Measurements from ENCODE around the gene EML2.
"Not testable (repeated sequence)": the region's sequence is repeated elsewhere in the genome, so short reads cannot be mapped to it uniquely, and the experiment has no call there.

Gene EML2

DNA sequence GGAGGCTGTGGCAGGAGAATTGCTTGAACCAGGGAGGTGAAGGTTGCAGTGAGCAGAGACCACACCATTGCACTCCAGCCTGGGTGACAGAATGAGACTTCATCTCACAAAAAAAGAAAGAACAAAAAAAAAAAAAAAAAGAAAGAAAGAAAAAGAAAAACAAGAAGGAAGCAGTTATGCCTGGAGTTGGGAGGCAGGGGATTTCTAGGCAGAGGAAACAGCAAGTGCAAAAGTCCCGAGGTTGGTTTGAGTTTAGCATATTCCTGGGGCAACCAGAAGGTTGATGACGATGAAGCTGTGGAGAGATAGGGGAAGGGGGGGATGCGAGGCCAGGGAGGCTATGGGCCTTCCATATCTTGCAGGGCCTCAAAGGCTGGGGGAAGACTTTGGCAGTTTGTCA lies 11.5 kb upstream of the EML2 start:
- DNase-seq (ENCODE audit: low spot score), result no peak
- FAIRE-seq, result no peak

DNA sequence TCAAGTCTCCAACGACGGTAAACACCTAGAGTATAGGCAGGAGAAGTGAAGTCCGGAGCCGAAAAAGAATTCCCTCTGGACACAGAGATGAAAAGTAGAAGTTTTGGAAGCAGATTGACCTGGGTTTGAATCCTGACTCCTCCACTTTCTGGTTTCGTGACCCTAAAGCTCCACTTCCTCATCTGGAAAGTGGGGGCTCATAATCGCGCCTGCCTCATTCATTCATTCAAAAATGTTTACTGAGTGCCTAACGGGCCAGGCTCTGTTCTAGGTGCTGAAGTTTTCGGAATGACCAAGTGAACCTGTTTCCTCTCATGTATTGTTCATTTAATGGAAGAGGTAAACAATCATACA lies 7.1 kb upstream of the EML2 start:
- DNase-seq (ENCODE audit: low spot score) (no peak), FAIRE-seq (no peak)

DNA sequence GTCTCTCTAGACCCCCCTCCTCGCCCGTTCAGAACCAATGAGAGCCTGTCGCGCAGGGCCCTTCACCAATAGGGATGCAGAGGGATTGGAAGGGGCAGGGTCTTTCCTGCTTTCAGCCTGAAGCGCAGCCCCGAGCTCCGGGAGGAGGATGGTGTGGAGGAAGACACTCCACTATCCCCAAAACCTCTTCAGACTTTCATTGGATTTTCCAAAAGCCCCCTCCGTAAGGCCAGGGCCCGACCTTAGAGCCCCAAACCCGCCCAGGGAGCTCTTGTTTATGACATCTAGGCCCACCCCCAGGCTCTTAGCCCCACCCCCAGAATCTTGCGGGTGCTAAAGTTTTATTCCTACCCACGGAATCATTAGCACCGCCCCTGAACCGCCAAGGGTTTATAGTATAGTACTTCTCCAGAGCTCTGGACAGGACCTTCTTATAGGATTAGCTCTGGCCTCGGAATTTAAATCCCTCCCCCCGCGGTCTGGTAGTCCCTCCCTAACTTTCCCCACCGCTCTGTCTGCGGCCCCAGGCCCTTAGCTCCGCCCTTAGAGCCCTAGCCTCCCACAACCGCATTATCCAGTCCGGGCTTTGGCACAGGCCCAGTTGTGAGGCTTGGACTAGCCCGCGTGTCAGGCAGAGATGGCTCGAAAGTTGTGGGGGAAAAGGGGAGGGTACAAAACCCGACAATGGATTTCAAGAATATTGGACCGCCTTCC lies 6.6 kb upstream of the EML2 start:
- peak; percentile 22 for DNase-seq (ENCODE audit: low spot score)
- no peak for FAIRE-seq

DNA sequence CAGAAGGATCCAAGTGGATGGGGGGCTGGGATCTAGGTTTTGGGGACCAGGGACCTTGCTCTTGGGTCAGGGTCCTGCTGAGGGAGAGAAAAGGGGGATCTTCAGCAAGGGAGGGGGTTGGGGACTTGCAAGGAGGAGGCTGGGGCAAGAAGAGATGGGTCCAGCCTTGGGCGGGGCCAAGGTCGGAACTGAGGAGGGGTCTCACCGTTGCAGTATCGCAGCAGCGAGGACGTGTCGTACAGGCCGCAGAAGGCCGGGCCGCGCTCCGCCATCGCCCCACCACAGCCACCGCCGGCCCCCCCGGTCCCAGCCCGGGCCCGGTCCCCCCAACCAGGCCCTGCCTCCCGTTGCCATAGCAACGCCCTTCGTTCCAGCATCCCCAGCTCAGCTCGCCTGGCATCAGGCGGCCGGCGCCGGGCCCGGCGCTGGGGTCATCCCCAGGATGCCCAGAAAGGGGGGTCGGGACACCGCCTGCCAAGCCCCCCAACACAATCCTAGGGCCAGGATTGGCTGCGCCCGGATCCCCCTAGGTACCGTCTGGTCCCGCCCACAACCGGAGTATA lies 6.0 kb upstream of the EML2 start:
- no peak for FAIRE-seq
- no peak for DNase-seq (ENCODE audit: low spot score)

DNA sequence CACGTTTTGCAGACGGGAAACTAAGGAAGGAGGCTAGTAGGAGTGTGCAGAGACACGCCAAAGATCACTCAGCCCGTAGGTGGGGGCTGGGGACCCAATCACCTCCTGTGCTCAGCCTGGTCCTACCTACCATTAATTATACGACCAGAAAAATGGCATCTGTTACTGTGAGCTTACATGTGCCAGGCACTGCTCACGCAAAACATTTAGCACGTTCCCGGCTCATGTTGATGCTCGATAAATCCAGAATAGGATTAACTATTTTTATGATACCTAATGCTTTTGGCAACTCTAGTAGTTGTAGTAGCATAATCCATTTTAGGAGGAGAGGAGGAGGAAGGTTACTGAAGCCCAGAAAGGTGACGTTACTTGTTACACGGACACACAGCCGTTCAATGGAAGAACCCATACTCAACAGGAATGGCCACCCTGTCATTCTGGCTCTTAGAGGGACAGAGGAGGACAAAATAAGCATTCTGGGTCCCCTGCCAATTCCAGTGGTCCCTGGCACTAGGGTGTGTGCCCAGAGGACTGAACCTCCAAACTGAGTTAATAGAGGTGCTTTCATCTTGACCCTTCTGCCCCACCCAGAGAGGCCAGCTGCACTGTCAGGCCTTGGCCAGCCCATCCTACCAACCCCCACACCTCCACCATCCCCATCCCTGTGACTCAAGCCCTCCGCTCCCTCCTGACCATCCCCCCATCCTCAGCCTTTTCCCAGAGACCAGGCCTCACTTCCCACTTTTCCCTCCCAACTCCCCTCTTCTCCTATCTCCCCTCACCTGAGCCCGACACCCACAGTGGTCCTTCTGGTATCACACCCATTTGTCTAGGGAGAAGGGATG lies 5.0 kb upstream of the EML2 start:
- no peak for FAIRE-seq
- no peak for DNase-seq (ENCODE audit: low spot score)

DNA sequence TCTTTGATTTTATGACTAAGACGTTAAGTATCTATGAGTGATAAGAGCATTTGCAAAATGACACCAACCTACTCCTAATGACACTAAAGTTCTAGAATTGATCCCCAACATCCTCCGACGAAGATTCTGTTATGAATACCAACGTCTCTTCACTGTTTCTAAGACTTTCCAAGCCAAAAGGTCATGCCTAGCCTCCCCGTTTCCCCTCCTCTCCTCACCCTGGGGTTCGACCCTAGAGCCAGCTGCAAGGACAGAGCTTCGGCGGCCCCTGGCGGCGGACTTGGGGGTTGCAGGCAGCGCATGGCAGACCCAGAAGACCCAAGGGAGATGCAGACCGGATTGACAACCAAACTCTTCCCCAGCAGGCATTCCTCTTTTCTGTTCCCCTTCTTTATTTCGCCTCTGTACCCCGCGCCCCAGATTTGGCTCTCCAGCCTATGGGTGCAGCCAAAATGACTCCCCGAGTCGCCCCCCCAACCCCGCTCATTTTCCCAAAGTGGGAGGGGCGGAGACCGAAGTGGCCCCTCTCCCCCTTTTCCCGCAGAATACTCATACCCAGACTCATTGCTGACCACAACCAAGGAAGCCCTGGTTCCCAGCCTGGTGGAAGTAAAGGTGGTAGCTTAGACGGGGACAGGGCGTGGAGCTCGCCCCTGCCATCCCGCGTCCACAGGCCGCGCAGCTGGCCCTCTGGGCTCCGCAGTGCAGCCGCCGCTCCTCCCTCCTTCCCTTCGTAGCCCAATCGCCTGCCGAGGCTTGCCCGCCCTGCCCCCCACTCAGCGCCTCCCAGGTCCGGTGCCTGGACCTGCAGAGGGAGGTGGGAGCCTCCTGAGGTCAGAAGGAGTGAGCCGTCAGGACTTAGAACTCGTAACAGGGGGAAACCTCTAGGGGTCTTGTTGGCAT lies 4.1 kb upstream of the EML2 start:
- peak; percentile 63 for DNase-seq (ENCODE audit: low spot score)
- no peak for FAIRE-seq

DNA sequence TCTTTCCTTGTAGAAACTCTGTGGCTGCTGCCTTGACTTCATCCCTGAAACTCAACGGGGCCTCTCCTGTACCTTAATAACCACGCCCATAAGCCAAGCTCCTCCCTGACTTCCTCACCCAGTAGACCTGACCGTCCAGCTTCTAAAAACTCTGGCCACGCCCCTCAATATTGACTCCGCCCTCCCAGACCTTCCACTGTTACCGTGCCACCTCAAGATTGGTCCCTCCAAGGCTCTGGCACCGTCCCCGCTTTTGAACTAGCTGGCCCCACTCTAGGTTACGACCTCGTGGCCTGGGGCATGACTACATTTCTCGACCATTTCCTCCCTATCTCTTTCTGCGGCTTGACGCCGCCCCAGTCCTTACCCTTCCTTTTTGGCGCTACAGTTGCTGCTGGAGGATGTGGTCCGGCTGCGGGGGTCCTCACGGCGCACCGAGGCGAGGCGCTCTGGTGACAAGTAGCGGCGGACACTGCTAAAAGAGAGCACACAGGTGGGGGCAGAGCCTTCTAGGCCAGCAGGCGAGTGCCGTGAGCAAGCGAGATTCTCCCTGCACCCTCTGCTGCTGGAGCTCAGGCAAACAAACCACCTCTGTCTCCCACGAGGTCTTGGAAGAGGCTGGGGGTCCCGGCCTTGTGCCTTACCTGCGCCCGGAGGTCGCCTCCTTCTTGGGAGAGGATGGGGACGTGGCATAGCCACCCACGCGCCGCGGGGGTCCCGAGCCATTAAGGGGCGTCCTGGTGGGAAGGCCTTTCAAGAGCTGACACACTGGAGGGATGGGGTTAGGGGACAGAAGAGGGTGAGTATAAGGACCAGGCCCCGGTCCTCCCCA lies 2.3 kb upstream of the EML2 start:
- peak; percentile 77 for FAIRE-seq

DNA sequence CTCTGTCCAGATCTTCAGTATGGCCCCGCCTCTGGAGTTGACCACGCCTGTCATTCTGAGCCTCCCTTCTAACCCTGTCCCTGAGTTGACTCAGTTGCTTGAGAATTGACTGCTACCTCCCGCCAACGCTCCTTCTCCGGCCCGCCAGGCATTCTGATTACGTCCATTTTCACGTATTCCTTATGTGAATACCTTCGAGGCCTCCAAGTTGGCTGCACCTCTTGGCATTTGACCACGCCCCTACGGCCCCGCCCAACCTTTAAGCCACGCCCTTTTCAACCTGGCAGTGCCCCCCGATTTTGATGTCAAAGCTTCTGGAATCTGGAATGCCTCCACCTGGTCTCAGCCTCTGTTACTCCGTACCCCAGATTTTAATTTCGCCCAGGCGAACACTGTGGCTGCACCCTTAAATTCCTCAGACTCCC lies 1.7 kb upstream of the EML2 start:
- no peak for FAIRE-seq
- DNase-seq (ENCODE audit: low spot score), result no peak

More for the DNA sequence above, 2.3 kb upstream of the EML2 start:
- DNase-seq (ENCODE audit: low spot score), result peak; percentile 94

DNA sequence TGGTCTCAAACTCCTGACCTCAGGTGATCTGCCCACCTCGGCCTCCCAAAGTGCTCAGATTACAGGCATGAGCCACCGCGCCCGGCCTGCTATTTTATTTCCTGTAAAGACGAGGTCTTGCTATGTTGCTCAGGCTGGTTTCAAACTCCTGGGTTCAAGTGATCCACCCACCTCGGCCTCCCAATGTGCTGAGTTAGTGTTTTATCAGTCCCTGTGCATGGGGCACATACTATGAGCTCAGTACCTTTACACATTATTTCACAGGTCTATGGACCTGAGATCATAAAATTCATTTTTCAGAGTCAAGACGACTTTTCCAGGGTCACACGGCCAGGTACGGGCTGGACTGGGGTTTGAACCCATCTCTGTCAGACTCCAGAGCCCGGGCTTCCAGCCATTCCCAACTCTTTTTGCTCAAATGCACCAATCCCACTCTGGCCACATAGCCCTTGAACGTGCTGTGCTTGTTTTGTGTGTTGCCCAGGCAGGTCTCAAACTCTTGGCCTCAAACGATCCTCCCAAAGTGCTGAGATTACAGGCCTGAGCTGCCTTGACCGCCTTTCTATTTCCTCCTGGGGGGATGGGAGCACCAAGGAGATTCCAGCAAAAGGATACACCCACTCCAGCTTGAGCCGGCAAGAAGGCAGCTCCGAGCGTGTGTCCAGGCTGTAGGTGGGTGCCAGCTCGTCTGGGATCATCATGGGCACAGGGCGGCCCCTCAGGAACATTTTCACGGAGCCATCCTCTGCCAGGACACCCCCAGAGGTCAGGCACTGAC lies 1.1 kb downstream of the EML2 start:
- no peak for FAIRE-seq
- peak; percentile 5 for DNase-seq (ENCODE audit: low spot score)

DNA sequence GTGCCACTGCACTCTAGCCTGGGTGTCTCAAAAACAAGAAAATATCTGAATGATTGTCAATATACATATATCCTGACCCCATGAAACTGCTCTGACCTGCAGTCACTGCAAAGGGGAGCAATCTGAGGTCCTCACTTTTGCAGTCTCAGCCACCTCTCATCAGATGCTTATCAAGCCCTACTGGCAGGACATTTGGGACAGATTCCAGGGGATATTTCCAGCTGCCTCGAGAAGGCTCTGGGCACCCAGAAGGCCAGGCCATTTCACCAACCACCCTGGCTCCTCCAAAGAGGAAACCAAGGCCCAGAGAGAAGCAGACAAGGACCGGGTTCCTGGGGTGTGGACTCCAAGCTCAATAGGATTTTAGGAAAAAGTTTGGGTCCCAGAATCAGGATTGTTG lies 2.3 kb downstream of the EML2 start:
- no peak for FAIRE-seq
- no peak for DNase-seq (ENCODE audit: low spot score)

DNA sequence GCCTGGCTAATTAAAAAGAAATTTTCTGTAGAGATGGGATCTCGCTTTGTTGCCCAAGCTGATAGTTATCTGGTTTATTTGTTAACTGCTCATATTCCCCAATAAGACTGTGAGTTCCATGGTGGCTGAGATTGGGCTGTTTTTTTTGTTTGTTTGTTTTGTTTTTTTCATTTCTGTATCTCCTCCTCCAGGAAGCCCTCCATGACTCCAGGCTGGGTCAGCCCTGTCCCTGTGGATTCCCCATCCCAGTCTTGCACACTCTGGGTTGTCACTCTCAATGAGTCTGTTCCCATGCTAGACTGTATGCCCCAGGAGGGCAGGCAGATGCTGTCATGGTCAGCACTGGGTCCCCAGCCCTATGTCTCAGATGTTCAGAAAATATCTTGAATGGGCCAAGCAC lies 2.9 kb downstream of the EML2 start:
- DNase-seq (ENCODE audit: low spot score) (no peak), FAIRE-seq (no peak)

DNA sequence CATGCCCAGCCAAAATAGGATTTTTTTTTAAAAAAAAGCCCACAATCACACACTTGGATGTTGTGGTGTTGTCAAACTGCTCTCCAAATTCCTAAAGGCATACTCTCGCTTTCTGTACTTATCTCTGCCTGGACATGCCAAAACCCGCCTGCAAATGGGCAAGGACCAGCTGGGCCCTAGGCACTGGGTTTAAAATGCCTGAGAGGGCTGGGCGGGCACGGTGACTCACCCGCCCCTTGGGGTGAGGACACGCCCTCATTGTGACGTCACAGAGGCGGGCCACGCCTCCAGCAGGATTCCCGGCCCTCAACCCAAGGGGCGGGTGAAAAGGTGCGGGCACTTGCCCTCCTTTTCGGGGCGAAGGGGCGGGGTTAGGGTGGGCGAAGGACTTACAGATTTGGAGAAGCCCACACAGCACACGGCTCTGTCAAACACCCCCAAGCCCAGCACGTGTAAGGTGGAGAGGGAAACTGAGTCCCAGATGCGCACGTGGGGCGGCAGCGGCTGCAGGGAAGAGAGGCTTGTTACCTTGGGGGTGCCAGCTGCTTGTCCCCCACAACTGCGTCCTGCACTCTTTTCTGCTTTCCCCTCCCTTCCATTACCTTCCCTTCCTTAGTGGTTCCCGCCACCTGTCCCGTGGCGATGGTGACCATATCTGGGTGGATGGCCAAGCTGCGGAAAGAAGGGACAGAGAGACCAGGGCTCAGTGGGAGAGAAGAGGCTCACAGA lies 6.6 kb downstream of the EML2 start:
- no peak for FAIRE-seq
- peak; percentile 9 for DNase-seq (ENCODE audit: low spot score)

DNA sequence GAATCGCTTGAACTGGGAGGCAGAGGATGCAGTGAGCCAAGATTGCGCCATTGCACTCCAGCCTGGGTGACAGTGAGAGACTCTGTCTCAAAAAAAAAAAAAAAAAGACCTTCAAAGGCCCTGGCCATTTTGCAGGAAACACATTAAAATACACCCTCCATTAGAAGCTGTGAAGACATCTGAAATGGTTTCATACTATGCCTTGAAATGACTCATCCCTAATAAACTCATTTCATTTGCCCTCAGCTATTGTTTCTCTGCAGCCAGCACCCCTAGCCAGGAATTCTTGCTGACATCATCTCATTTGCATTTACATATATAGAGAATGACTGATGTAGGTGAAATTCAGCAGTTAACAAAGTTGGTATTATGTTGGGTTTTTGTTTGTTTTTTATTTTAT lies 8.7 kb downstream of the EML2 start:
- no peak for FAIRE-seq
- DNase-seq (ENCODE audit: low spot score), result peak; percentile 53

DNA sequence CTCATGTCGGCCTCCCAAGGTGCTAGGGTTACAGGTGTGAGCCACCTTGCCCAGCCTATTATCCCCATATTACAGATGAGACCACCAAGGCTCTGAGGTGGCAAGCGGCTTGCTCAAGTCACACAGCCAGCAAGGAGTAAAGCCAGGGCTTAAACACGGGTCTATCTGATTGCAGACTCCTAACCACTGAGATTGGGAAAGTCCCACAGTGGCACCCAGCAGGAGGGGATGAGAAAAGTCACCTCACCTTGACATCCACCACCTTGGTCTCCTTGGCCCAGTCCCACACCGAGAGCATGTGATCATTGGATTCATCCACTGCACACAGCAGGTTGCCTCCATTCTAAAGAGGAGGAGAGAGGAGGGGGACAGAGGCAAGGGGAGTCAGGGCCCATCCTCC lies 9.5 kb downstream of the EML2 start:
- no peak for DNase-seq (ENCODE audit: low spot score)
- no peak for FAIRE-seq

DNA sequence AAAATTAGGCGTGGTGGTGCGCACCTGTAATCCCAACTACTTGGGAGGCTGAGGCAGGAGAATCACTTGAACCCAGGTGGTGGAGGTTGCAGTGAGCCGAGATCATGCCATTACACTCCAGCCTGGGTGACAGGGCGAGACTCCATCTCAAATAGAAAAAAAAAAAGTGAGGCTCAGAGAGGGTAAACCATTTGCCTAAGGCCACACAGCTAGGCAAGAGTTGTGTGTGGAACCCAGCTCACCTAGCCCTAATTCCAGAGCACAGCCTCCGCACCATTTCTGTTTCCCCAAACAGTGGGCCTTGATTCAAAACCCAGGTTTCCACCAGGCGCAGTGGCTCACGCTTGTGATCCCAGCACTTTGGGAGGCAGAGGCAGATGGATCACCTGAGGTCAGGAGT lies 11.0 kb downstream of the EML2 start:
- not testable (repeated sequence) for FAIRE-seq; DNase-seq (ENCODE audit: low spot score)

DNA sequence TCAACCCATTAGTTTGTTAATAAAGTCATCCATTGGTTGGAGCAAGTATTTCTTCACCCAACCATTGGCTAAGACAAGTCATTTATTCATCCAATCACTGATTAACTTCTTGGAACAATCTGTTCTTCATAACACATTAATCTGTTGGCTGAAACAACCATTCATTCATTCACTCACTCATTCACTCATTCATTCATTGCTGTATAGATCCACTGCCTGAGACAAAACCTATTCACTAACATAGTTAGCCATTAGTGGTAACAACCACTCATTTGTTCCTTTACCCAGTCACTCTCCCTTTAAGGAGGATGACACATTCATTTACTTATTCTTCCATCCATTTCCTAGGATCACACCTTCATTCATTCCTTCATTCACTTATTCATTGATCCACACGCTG lies 15.2 kb downstream of the EML2 start:
- FAIRE-seq, result no peak
- DNase-seq (ENCODE audit: low spot score), result no peak

DNA sequence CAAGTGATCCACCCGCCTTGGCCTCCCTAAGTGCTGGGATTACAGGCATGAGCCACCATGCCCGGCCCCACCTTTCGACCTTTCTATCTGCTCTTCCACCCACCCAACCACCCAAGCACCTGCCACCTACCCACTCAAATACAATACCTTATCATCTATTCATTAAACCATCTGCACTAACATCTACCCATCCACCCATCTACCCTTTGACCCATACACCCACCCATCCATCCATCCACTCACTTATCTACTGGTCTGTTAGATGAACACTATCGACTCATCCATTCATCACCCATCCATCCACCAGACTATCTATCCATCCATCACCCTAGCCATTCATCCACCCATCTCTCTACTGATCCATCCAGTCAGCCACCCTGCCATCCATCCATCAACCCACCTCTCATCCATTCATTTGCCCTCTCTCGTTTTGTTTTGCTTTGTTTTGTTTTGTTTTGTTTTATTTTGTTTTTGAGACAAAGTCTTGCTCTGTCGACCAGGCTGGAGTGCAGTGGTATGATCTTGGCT lies 17.2 kb downstream of the EML2 start:
- FAIRE-seq (no peak), DNase-seq (ENCODE audit: low spot score) (no peak)

DNA sequence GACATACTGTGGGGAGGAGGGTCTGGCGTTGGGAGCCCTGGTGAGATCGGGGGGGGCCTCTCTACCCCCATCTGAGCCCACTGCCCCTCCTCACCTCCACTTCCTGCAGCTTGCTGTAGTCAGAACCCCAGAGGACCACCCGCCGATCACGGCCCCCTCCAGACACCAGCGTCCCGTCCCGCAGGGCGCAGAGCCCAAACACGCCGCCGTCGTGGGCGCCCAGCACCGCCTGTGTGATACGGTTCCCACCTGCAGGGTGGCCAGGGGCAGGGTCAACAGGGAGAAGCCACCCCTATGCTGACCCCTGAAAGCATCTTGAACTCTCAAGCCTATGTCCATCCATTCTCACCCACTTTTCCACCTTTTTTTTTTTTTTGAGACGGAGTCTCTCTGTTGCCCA lies 17.8 kb downstream of the EML2 start:
- FAIRE-seq (no peak), DNase-seq (ENCODE audit: low spot score) (no peak)

DNA sequence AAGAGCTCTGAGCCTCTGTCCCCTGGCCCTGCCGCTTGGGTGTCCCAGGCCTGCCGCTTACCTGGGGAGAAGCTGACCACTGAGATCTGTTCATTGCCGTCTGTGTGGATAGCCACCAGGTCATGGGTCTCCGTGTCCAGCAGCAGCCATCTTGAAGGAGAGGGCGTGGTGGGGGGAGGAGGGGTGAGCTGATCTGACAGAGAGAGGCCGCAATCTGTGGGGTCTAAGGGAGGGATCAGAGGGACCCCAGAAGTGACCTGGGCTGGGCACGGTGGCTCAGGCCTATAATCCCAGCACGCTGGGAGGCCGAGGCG lies 22.5 kb downstream of the EML2 start:
- DNase-seq (ENCODE audit: low spot score) (no peak), FAIRE-seq (no peak)

All from RCC 7860 (cell line).